ENCODE measurements around the gene PSKH1.

- TF ChIP-seq CTCF (IDR thresholded peaks at IDR 0.05; ENCODE audit: low read depth, low read length, poor library complexity, severe bottlenecking), result peak; percentile 96
- TF ChIP-seq EZH2phosphoT487 (IDR thresholded peaks at IDR 0.05; ENCODE audit: borderline replicate concordance, low read length), result no peak
These were observed 9.2 kb upstream of the PSKH1 start for GRCh38 chr16:67883872-67884261.

Data from DOHH2 (cell line).